H1 (cell line): ENCODE data around the gene KIR2DL3. TPM values are rescaled to one million over a fixed set of nuclear protein-coding genes. Genes with fewer than 3 reads are reported as not detected.

Source experiments
- CTCF ChIA-PET: fragments of 300-600 bp; sonication (Branson Sonifier 250); formaldehyde crosslinking; loops from one replicate; lab custom pipeline; 2021; ENCODE audit not compliant: partially characterized antibody; lab: Charles Lee
- POLR2A ChIA-PET: fragments of 300-600 bp; sonication (Branson Sonifier 250); formaldehyde crosslinking; loops from one replicate; lab custom pipeline; 2021; ENCODE audit warnings: inconsistent platforms; ENCODE audit not compliant: partially characterized antibody; lab: Charles Lee
- DNase-seq, 2 experiments: peaks; one replicate each; pipeline versions ENCODE4 v3.0.0 to v3.0.0-alpha.2; 2010 to 2022; ENCODE audit warnings: low spot score in 2 of 2, low read depth in 1 of 2, mixed read lengths in 1 of 2
- FAIRE-seq: peaks from 2 replicates; lab custom pipeline; 2011; peaks lifted over from hg19 to GRCh38; lab: Jason Lieb, UNC
- H2AFZ ChIP-seq: 2 replicates; pipeline ENCODE4 v1.8.1; 2012; ENCODE audit warnings: low read length, inconsistent platforms
- H2AK5ac ChIP-seq: 2 replicates; pipeline ENCODE4 v1.6.1; 2013; ENCODE audit warnings: low read depth, low read length
- H2BK120ac ChIP-seq: replicated peaks from 2 replicates; pipeline ENCODE3; 2013; ENCODE audit warnings: low read depth, low read length, inconsistent platforms
- H2BK12ac ChIP-seq: 2 replicates; pipeline ENCODE4 v1.6.1; 2013; ENCODE audit warnings: low read depth, low read length
- H2BK15ac ChIP-seq: 2 replicates; pipeline ENCODE4 v1.6.1; 2013; ENCODE audit warnings: low read length
- H2BK20ac ChIP-seq: 2 replicates; pipeline ENCODE4 v1.6.1; 2013; ENCODE audit warnings: low read length
- H2BK5ac ChIP-seq: 2 replicates; pipeline ENCODE4 v1.6.1; 2013; ENCODE audit warnings: low read depth, low read length
- H3K14ac ChIP-seq: 2 replicates; pipeline ENCODE4 v1.6.1; 2013; ENCODE audit warnings: inconsistent platforms; ENCODE audit not compliant: insufficient read length
- H3K18ac ChIP-seq: 2 replicates; pipeline ENCODE4 v1.6.1; 2013; ENCODE audit warnings: low read length; ENCODE audit errors: extremely low read depth
- H3K23ac ChIP-seq: 2 replicates; pipeline ENCODE4 v1.6.1; 2013; ENCODE audit warnings: inconsistent platforms; ENCODE audit not compliant: insufficient read length
- H3K23me2 ChIP-seq: 2 replicates; pipeline ENCODE4 v1.6.1; 2013; ENCODE audit warnings: low read depth, low read length
- H3K27ac ChIP-seq: 2 replicates; pipeline ENCODE4 v1.6.1; 2011; ENCODE audit warnings: low read depth, low read length, inconsistent platforms
- H3K27me3 ChIP-seq, 4 experiments: replicated peaks in 1 of 4; 1 replicate in 1 of 4; 2 replicates in 3 of 4; pipeline versions ENCODE4 v1.6.1 to v1.8.1; 2011 to 2013; ENCODE audit warnings: low read length in 3 of 4, mild to moderate bottlenecking in 3 of 4, inconsistent platforms in 2 of 4, mixed read lengths in 2 of 4, moderate library complexity in 1 of 4; ENCODE audit not compliant: control insufficient read depth in 3 of 4, insufficient read depth in 3 of 4; ENCODE audit errors: extremely low read depth in 1 of 4
- H3K36me3 ChIP-seq, 4 experiments: 2 replicates each; pipeline versions ENCODE4 v1.6.1 to v1.8.1; 2011 to 2013; ENCODE audit warnings: mild to moderate bottlenecking in 4 of 4, low read length in 3 of 4, moderate library complexity in 2 of 4, control low read depth in 1 of 4, inconsistent platforms in 1 of 4; ENCODE audit not compliant: insufficient read depth in 4 of 4, control insufficient read depth in 2 of 4
- H3K4ac ChIP-seq: replicated peaks from 2 replicates; pipeline ENCODE3; 2013; ENCODE audit warnings: low read length, low read depth, mixed read lengths, inconsistent platforms; ENCODE audit not compliant: insufficient read length
- H3K4me1 ChIP-seq, 4 experiments: replicated peaks in 1 of 4; 1 replicate in 1 of 4; 2 replicates in 3 of 4; pipeline versions ENCODE4 v1.6.1 to v1.8.1; 2011 to 2013; ENCODE audit warnings: low read length in 3 of 4, inconsistent platforms in 2 of 4, mixed read lengths in 1 of 4; ENCODE audit not compliant: insufficient read depth in 4 of 4, control insufficient read depth in 3 of 4
- H3K4me2 ChIP-seq, 2 experiments: 2 replicates each; pipeline versions ENCODE4 v1.6.1 to v1.8.1; 2011 to 2013; ENCODE audit warnings: low read depth in 2 of 2, low read length in 2 of 2, control low read depth in 1 of 2, inconsistent platforms in 1 of 2, mild to moderate bottlenecking in 1 of 2; ENCODE audit not compliant: insufficient read depth in 1 of 2
- H3K4me3 ChIP-seq, 4 experiments: fragments of 200-600, 300-600 bp in 1 of 4; sonication (generic), shearing (Covaris generic), sonication (Bioruptor Twin) in 1 of 4; 2 replicates each; pipeline versions ENCODE4 v1.5.1 to v1.8.1; 2011 to 2016; ENCODE audit warnings: low read length in 4 of 4, low read depth in 3 of 4, control low read depth in 2 of 4, inconsistent platforms in 2 of 4, mild to moderate bottlenecking in 2 of 4, mixed read lengths in 1 of 4, moderate library complexity in 1 of 4; ENCODE audit not compliant: insufficient read depth in 2 of 4; ENCODE audit errors: extremely low read depth in 1 of 4
- H3K56ac ChIP-seq: replicated peaks from 2 replicates; pipeline ENCODE3; 2013; ENCODE audit warnings: low read depth, mild to moderate bottlenecking, mixed read lengths, low read length, inconsistent platforms; ENCODE audit not compliant: insufficient read length
- H3K79me1 ChIP-seq: 2 replicates; pipeline ENCODE4 v1.6.1; 2013; ENCODE audit warnings: low read depth, low read length, control low read depth
- H3K79me2 ChIP-seq, 2 experiments: 2 replicates each; pipeline versions ENCODE4 v1.6.1 to v1.8.1; 2012 to 2013; ENCODE audit warnings: low read length in 2 of 2, mild to moderate bottlenecking in 2 of 2, inconsistent platforms in 1 of 2; ENCODE audit not compliant: insufficient read depth in 2 of 2, control insufficient read depth in 1 of 2
- H3K9ac ChIP-seq, 4 experiments: replicated peaks in 1 of 4; 1 replicate in 1 of 4; 2 replicates in 3 of 4; pipeline versions ENCODE4 v1.6.1 to v1.8.1; 2011 to 2013; ENCODE audit warnings: low read depth in 3 of 4, low read length in 3 of 4, control low read depth in 2 of 4, mild to moderate bottlenecking in 2 of 4, moderate library complexity in 2 of 4, inconsistent platforms in 1 of 4; ENCODE audit errors: extremely low read depth in 1 of 4
- H3K9me3 ChIP-seq, 2 experiments: 2 replicates each; pipeline versions ENCODE4 v1.6.1 to v1.8.1; 2012 to 2013; ENCODE audit warnings: mild to moderate bottlenecking in 2 of 2, moderate library complexity in 2 of 2, control low read depth in 1 of 2, inconsistent platforms in 1 of 2, low read depth in 1 of 2, low read length in 1 of 2, mixed read lengths in 1 of 2; ENCODE audit not compliant: insufficient read depth in 2 of 2
- H4K20me1 ChIP-seq, 2 experiments: replicated peaks in 1 of 2; 2 replicates each; pipeline versions ENCODE3 to v1.8.1; 2011 to 2013; ENCODE audit warnings: inconsistent platforms in 2 of 2, low read length in 2 of 2, mild to moderate bottlenecking in 1 of 2; ENCODE audit not compliant: insufficient read depth in 2 of 2, control insufficient read depth in 1 of 2
- H4K5ac ChIP-seq: 2 replicates; pipeline ENCODE4 v1.6.1; 2013; ENCODE audit warnings: low read length, low read depth, mixed read lengths, inconsistent platforms; ENCODE audit not compliant: insufficient read length
- H4K8ac ChIP-seq: 2 replicates; pipeline ENCODE4 v1.8.0; 2013; ENCODE audit warnings: mild to moderate bottlenecking, moderate library complexity, low read length, inconsistent platforms; ENCODE audit not compliant: insufficient read depth; ENCODE audit errors: extremely low read depth
- H4K91ac ChIP-seq: replicated peaks from 2 replicates; pipeline ENCODE3; 2013; ENCODE audit warnings: low read length, mixed read lengths, inconsistent platforms; ENCODE audit not compliant: insufficient read length
- BACH1 ChIP-seq: IDR thresholded peaks from 2 replicates; pipeline ENCODE4 v1.6.1; 2012; ENCODE audit warnings: low read length, improper control_type of control experiment
- CEBPB ChIP-seq: IDR thresholded peaks from 2 replicates; pipeline ENCODE4 v1.6.1; 2012; ENCODE audit warnings: low read depth, low read length
- HDAC2 ChIP-seq, 2 experiments: fragments of 300-600 bp in 1 of 2; sonication (generic) in 1 of 2; IDR thresholded peaks; 2 replicates each; pipeline ENCODE4 v1.6.1; 2011 to 2012; ENCODE audit warnings: low read depth in 2 of 2, low read length in 2 of 2, mild to moderate bottlenecking in 2 of 2, moderate library complexity in 2 of 2, borderline replicate concordance in 1 of 2, inconsistent platforms in 1 of 2
- RXRA ChIP-seq: IDR thresholded peaks from 2 replicates; pipeline ENCODE4 v1.6.1; 2011; ENCODE audit warnings: low read depth, mild to moderate bottlenecking, low read length, moderate library complexity; ENCODE audit not compliant: insufficient read depth
- SP4 ChIP-seq: IDR thresholded peaks from 2 replicates; pipeline ENCODE4 v1.6.1; 2012; ENCODE audit warnings: low read length, inconsistent platforms
- SRF ChIP-seq: IDR thresholded peaks from 2 replicates; pipeline ENCODE4 v1.6.1; 2011; ENCODE audit warnings: mild to moderate bottlenecking, low read depth, low read length, moderate library complexity
- TAF7 ChIP-seq: optimal IDR thresholded peaks from 2 replicates; pipeline ENCODE3; 2011; ENCODE audit warnings: low read depth, mild to moderate bottlenecking, inconsistent platforms, low read length, moderate library complexity, borderline replicate concordance
- TBP ChIP-seq: IDR thresholded peaks from 2 replicates; pipeline ENCODE4 v1.6.1; 2011; ENCODE audit warnings: low read depth, low read length, improper control_type of control experiment
- TEAD4 ChIP-seq: IDR thresholded peaks from 2 replicates; pipeline ENCODE4 v1.6.1; 2012; ENCODE audit warnings: low read depth, low read length, inconsistent platforms, mixed read lengths
- ZNF274 ChIP-seq: IDR thresholded peaks from 2 replicates; pipeline ENCODE4 v1.7.0; 2012; ENCODE audit warnings: low read length, borderline replicate concordance; ENCODE audit errors: extremely low read depth
- WGBS, 2 experiments: shearing (Covaris generic) in 1 of 2; methylation state at CpG; one replicate each; pipeline versions ENCODE4 v1.1.6 to v1.1.7; 2013 to 2015; ENCODE audit warnings: low lambda C conversion rate in 2 of 2, mixed read lengths in 2 of 2, inconsistent platforms in 1 of 2, low coverage in 1 of 2, missing lambda C conversion rate in 1 of 2; ENCODE audit not compliant: insufficient replicate concordance in 2 of 2, insufficient coverage in 1 of 2, insufficient read length in 1 of 2; ENCODE audit errors: extremely low coverage in 1 of 2, missing lambda C conversion rate in 1 of 2; 5-methylcytosine and 5-hydroxymethylcytosine counted together
- polyA plus RNA-seq, 7 experiments: library from polyadenylated mRNA; depleted of rRNA in 3 of 7; stranded (reverse) in 5 of 7; unstranded in 2 of 7; fragments of >200 nt in 5 of 7; fragments of 200-250 nt in 2 of 7; gene quantifications; 1 replicate in 5 of 7; 2 replicates in 1 of 7; 4 replicates in 1 of 7; pipeline versions ENCODE4 v1.2.1 to v1.2.3, GENCODE V29; 2011 to 2013; ENCODE audit warnings: missing spikeins in 2 of 7, mixed read lengths in 2 of 7
- total RNA-seq: library from RNA; stranded (reverse); fragmentation: NEBNext Ultra II Directional; extraction: Animal tissue kit (Norgen Biotek cat#: 25700); gene quantifications from 2 replicates; pipeline ENCODE4 v1.2.1, GENCODE V29; 2021
- TF ChIP-seq, protein P1 (sequence below): IDR thresholded peaks from 2 replicates; pipeline ENCODE4 v1.6.1; 2012; ENCODE audit warnings: low read length, inconsistent platforms
- TF ChIP-seq, protein P2 (sequence below): IDR thresholded peaks from 2 replicates; pipeline ENCODE4 v1.6.1; 2012; ENCODE audit warnings: inconsistent platforms

The KIR2DL3 gene
- total and polyA plus RNA-seq, 2 of the 8 experiments (the other 6 are each of a cell fraction or from before 2014, with no cell fraction given): not detected

GRCh38 chr19:54709212-54709948 lies 28.9 kb upstream of the KIR2DL3 start:
- CTCF ChIA-PET: no interaction called here
- Histone ChIP-seq H3K18ac (no peak overlapping the region), H2BK20ac (no peak overlapping the region), H2BK5ac (no peak overlapping the region), H2BK12ac (no peak overlapping the region), H3K4me3 (no peak overlapping the region), H3K4me1 (no peaks in the 10 kb centered on the region), H3K56ac (no peak overlapping the region), H2BK120ac (no peak overlapping the region), H3K79me2 (no peaks in the 10 kb centered on the region), H3K4me2 (no peak overlapping the region), H3K9ac (no peak overlapping the region), H3K36me3 (no peaks in the 10 kb centered on the region), H4K20me1 (no peaks in the 10 kb centered on the region), H3K27ac (no peak overlapping the region), H3K79me1 (no peaks in the 10 kb centered on the region), H3K9me3 (peaks cover 38 to 71% of the 10 kb centered on the region in 2 experiments), H3K4ac (no peak overlapping the region), H2AK5ac (no peak overlapping the region), H3K23ac (no peak overlapping the region), H2AFZ (no peak overlapping the region), H4K8ac (no peak overlapping the region), H3K27me3 (no peaks in the 10 kb centered on the region), H4K5ac (no peak overlapping the region), H2BK15ac (no peak overlapping the region), H4K91ac (no peak overlapping the region), H3K23me2 (no peaks in the 10 kb centered on the region), H3K14ac (no peak overlapping the region)
- DNase-seq: no peak
- 71% methylated on average over 15 of the region's 18 CpGs; no CpG with 5 or more reads in 1 of the 2 experiments for WGBS, 2 experiments
- no peak for FAIRE-seq
- POLR2A ChIA-PET: no interaction called here
- no peak for TF ChIP-seq BACH1
- TF ChIP-seq TBP: no peak
- TF ChIP-seq TAF7: no peak
- no peak for TF ChIP-seq CEBPB
- TF ChIP-seq, protein P1, sequence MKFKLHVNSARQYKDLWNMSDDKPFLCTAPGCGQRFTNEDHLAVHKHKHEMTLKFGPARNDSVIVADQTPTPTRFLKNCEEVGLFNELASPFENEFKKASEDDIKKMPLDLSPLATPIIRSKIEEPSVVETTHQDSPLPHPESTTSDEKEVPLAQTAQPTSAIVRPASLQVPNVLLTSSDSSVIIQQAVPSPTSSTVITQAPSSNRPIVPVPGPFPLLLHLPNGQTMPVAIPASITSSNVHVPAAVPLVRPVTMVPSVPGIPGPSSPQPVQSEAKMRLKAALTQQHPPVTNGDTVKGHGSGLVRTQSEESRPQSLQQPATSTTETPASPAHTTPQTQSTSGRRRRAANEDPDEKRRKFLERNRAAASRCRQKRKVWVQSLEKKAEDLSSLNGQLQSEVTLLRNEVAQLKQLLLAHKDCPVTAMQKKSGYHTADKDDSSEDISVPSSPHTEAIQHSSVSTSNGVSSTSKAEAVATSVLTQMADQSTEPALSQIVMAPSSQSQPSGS: no peak
- TF ChIP-seq SRF: no peak
- TF ChIP-seq SP4: no peak
- TF ChIP-seq RXRA: no peak
- TF ChIP-seq TEAD4: no peak
- TF ChIP-seq ZNF274: no peak
- TF ChIP-seq HDAC2 (IDR thresholded peaks at IDR 0.05; ENCODE audit: borderline replicate concordance in 1 of 2, low read depth in 2 of 2, low read length in 2 of 2): no peak
- TF ChIP-seq, protein P2, sequence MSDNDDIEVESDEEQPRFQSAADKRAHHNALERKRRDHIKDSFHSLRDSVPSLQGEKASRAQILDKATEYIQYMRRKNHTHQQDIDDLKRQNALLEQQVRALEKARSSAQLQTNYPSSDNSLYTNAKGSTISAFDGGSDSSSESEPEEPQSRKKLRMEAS: no peak
